Measurements from ENCODE around the gene MAP3K4.

- no peak for TF ChIP-seq CTCF (IDR thresholded peaks at IDR 0.05 in 8 of 11, conservative IDR thresholded peaks at IDR 0.05 in 3 of 11)
- no peak for TF ChIP-seq POLR2A (IDR thresholded peaks at IDR 0.05)
Observed at GRCh38 chr6:161048641-161049040, 57.1 kb downstream of the MAP3K4 start.

Data from spleen (tissue), 7 donors.